GM18909 (cell line): ENCODE data around the gene TMPRSS6.

Experiments
- ATAC-seq: cut with Tn5 transposase; IDR thresholded peaks from one replicate; pipeline ENCODE4 v1.9.1; 2021; ENCODE audit warnings: mild to moderate bottlenecking; ENCODE audit not compliant: unreplicated experiment, poor library complexity

The TMPRSS6 gene

DNA sequence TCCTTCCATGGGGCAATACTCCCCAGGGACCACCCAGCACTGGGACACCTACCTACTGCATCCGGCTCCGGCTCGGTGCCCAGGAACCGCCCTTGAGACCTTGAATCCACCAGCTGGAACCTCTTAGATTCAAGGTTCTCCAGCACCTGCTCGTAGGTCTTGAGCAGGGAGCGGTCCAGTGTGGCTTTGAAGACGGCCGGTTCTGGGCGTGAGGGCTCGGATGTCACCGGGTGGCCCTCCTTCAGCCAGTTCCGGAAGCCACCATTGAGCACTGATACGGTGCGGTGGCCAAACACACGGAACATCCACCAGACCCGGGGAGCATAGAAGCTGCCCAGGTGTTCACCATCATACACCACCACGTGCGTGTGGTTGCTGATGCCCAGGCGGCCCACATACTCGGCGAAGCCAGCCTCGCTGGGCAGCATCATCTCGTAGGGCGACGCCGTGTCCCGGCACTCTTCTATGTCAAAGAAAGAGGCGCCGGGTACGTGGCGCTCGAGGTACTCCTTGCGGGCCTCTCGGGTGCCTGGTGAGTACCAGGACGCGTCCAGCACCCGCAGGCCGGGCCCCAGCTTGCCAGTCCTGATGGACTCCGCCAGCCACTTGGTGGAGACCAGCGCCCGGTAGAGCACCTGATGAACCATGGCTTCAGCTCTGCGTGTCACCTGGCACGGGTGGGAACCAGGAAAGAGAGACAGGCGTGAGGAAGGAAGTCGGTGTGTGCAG, 91.3 kb downstream of the TMPRSS6 start:
- ATAC-seq, result no peak

- no peak for ATAC-seq
Observed at GRCh38 chr22:37017356-37017755, 92.2 kb downstream of the TMPRSS6 start.

- ATAC-seq, result no peak
Observed at GRCh38 chr22:37016134-37016910, 93.2 kb downstream of the TMPRSS6 start.

- no peak for ATAC-seq
Observed at GRCh38 chr22:37015587-37015878, 94.0 kb downstream of the TMPRSS6 start.
